Stimulated activated CD8-positive, alpha-beta memory T cell treated with anti-CD3 and anti-CD28 coated beads, Interleukin-4, amount 100 ng/mL, for 4 hours (primary cell): ENCODE results near the gene MICA.
A peak's percentile ranks its signal among the peaks of the same experiment; 100 is the strongest.
"Not testable (repeated sequence)": the region's sequence is repeated elsewhere in the genome, so short reads cannot be mapped to it uniquely, and the experiment has no call there.

Source experiments
- DNase-seq, 2 donors: peaks; one replicate each; pipeline ENCODE4 v3.0.0-alpha.2; 2020; ENCODE audit warnings: low read depth in 2 of 2, low spot score in 1 of 2

MICA gene

DNA sequence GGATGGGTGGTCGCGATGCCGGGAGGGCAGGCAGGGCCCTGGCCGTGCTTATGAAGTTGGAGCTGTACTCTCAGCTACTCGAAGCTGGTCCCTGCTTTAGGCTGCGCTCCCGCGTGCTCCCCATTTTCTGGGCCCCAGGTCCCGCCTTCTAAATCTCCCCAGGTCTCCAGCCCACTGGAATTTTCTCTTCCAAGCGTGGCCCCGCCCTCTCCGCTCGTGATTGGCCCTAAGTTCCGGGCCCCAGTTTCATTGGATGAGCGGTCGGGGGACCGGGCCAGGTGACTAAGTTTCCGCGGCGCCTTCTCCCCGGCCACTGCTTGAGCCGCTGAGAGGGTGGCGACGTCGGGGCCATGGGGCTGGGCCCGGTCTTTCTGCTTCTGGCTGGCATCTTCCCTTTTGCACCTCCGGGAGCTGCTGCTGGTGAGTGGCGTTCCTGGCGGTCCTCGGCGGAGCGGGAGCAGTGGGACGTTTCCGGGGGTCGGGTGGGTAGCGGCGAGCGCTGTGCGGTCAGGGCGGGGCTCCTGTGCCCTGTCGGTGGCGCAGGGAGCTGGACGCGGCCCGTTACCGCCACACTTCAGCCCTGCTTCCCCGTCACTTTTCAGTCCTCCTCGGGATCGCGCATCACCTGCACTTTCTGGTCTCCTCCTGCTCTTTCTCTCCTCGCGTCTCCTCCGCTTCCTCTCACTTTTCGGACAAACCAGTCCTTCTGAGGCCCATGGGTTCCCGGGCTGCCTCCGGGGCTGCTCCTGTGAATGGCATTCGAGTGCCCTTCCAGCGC is at the start of gene MICA:
MICA (plus strand) TSS at position 313 of the 778 bp plus-strand sequence; CDS start at position 351, 38 bp downstream.
- peak; percentile 41 to 53 for DNase-seq

GRCh38 chr6:31354158-31354863 is 49.1 kb upstream of the MICA start:
- no peak for DNase-seq

DNA sequence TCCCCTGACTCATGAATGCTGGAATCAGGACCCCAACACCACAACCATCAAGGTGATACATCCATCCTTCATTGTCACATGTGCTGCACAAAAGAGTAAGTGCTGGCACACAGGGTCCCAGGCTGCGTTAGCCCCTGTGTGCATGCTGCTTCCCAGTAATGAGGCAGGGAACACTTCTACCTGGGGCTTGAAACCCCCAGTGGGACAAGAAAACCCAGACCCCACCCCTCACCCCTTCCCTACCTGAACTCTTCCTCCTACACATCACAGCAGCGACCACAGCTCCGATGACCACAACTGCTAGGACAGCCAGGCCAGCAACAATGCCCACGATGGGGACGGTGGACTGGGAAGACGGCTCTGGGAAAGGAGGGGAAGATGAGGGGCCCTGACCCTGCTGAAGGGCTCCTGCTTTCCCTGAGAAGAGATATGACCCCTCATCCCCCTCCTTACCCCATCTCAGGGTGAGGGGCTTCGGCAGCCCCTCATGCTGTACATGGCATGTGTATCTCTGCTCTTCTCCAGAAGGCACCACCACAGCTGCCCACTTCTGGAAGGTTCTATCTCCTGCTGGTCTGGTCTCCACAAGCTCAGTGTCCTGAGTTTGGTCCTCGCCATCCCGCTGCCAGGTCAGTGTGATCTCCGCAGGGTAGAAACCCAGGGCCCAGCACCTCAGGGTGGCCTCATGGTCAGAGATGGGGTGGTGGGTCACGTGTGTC is 48.4 kb upstream of the MICA start:
- no peak for DNase-seq

DNA sequence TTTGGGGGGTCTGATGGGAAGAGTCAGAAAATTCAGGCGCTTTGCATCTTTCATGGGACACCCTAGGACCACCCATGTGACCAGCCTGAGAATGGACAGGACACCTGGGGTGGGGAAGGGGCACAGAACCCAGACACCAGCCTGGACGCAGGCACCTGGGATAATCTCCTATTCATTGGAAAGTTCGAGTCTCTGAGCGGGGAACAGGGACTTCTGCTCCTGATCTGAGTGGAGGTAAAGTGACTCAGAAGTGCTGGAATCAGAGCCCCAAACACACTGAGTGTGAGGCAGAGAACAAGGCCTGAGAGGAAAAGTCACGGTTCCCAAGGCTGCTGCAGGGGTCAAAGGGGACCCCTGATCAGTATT is 47.8 kb upstream of the MICA start:
- DNase-seq: no peak

- no peak for DNase-seq
Measured at GRCh38 chr6:31356216-31356945, 47.0 kb upstream of the MICA start.

DNA sequence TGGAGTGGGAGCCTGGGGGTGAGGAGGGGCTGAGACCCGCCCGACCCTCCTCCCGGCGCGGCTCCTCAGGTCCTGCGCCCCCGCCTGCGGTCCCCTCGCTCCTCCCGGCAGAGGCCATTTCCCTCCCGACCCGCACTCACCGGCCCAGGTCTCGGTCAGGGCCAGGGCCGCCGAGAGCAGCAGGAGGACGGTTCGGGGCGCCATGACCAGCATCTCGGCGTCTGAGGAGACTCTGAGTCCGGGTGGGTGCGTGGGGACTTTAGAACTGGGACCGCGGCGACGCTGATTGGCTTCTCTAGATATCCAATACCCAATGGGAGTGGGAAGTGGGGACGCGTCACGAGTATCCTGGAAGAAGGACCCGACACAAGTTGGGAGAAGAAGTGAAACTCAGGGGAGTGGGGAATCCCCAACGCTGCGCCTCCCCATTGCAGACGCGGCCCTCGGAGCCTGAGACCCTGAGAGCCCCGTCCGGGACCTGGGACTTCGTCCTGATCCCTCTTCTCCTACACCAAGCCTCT is 46.4 kb upstream of the MICA start, which contains the start of gene HLA-B:
HLA-B (minus strand) TSS at position 234 of the 521 bp plus-strand sequence; CDS start at position 213, 21 bp downstream.
- peak; percentile 44 to 66 for DNase-seq

DNA sequence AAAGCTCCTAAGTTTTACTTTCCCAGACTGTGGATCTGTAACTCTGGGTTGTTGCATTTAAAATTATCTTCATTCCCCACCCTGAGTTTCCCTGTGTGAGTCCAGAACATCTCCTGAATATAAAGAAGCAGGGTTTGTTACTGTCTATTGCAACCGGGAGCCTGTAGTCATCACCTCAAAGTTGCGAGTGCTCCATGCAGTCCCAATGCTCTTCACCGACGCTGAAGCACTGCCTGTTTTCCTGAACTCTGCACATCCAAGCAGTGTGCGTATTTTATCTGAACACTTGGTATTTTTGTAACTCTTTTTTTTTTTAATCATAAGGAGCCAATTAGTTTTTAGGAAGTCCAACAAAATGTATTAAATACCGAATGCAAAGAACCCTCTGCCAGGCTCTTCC is 45.5 kb upstream of the MICA start:
- no peak for DNase-seq

DNA sequence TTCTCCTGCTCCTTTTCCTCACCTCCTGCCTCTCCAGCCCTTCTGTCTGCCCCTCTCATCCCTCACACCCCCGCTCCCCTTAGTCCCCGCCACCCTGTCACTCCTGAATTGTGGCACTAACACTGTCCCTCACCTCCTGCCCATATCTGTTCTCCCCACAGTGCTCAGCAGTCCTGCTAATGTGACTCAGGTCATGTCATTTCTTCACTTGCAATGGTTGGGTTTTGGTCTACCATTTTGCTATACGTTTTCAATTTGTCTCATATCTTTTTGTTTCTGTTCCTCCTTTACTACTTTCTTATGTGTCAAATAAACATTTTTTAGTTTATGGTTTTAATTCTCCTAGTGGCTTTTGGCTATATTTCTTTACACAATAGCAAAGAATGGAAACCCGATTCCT is 45.1 kb upstream of the MICA start:
- DNase-seq: no peak

GRCh38 chr6:31359581-31359980 is 43.8 kb upstream of the MICA start:
- no peak for DNase-seq

DNA sequence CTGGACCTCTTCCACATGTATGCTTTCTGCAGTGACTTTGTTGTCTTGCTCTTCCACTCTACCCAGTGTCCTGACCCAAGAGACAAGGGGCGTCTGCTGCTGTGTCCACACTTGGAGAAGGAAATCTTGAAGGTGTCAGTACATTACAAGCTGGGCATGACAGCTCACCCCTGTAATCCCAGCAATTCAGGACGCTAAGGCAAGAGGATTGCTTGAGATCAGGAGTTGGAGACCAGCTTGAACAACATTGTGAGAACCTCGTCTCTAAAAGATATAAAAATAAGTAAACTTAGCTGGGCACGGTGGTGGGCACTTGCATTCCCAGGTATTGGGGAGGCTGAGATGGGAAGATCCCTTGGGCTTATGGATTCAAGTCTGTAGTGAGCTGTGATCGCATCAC is 40.6 kb upstream of the MICA start:
- DNase-seq: no peak

DNA sequence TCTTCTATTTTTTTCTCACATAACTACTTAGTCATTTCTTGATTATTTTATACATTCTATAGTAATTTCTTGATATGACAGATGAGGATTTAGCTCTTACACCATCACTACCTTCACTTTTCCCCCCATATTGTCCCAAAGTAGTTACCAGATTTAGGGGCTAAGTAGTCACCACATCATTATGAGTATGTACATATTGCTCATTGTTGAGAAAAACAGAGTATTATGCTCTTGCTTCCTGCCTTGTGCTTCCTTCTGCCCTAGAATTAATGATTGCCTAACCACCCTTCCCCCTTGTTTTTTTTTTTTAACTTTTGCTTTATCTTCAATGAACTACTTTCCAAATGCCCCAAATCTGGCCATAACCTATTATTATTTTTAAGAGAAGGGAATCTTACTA is 39.6 kb upstream of the MICA start:
- DNase-seq: no peak

- no peak for DNase-seq
Measured at GRCh38 chr6:31365864-31366263, 37.5 kb upstream of the MICA start.

- DNase-seq: peak; percentile 60 to 83
Measured at GRCh38 chr6:31366693-31367470, 36.5 kb upstream of the MICA start.

DNA sequence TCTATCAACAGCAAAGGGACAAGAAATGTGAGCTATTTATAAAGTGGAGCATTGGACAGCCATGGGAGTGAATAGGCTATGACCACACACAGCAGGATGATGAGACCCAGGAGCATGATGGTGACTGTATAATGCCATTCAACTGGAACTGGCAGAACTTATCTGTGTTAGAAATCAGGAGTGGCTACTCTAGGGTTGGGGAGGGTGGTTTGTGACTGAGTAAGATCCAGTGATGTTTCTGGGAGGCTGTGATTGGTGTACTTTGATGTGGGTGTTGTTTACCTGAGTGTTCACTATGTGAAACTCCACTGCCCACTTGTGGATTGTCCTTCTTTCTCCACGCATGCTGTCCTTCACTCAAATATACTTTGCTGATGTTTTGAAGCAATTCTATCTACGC is 34.9 kb upstream of the MICA start:
- no peak for DNase-seq

GRCh38 chr6:31374118-31374517 is 29.3 kb upstream of the MICA start:
- not testable (repeated sequence) for DNase-seq

DNA sequence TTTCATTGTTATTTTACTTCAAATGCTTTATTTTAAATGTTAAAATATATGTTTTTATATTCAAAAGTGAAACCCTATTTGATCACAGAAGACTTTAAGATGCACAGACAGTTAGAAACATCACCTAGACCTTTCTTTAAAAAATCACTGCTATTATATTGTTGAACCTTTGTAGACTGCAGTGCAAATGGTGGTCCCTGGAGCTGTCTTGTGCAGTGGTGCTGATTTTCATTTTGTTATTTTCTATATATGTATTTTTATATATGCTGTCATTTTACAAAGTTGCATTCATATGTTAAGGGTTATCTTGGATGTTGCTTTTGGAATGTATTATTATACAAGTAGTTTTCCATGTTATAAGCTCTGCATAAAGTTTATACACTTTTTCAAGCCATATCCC is 27.7 kb upstream of the MICA start:
- no peak for DNase-seq

- no peak for DNase-seq
Measured at GRCh38 chr6:31377029-31377428, 26.4 kb upstream of the MICA start.

DNA sequence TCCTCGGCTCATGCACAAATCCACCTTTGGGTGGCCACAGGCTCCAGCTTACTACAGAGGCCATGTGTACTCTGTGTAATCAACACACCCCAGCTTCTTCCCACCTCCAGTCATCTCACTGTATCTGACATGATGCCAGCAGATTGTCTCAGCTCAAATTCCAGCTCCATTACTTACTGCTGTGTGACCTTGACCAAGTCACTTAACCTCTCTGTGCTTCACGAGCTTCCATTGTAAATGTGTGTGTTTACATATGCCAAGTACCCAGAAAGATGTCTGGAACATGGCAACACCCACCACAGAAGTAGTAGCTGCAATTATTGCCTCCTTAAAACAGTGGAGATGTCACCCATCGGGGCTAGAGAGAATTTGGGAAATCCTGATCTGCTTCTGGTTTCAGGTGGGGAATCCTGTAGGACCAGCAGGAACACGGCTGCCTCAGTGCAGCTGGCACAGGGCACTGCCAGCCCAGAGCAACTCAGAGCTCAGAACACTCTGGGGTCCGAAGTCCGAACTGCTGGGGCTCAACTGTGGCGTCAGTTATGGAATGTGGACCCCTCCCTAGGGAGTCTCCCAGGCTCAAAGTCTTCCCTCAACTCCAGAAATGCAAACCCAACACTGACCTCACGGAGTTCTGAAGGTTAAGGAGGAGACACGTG is 25.2 kb upstream of the MICA start:
- DNase-seq: no peak

DNA sequence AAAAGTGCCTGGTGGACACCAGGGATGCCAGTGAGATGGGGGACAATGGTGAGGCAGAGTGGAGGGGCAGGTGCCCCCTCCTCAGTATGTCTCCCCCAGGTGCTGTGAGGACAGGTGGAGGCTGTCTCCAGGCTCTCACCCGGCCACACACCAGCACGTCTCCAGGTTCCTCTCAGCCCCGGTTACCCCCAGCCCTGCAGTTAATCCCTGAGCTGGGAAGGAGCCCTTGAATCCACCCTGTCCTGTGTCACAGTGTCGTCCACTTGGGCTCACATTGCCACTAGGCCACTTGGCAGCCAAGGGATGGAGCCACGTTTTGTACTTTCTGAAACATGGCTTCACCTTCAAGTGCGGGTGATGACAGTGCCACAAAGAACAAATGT is 24.7 kb upstream of the MICA start:
- no peak for DNase-seq

DNA sequence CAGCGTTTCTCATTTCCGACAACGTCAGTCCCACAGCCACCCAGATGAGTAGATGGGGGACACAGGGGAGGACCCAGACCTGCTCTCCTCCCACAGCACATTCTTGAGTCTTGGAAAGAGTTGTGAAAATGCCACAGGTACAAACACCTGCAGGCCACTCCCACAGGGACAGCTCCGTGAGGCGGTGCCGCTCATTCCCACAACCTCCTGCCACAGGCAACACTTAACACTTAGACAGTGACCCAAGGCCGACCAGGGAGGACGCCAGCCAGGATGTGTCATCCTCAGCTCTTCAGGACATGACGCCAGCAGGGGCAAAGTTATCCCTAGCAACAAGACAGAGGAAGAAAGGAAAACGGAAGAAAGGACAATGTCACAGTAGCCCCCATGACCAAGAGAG is 23.5 kb upstream of the MICA start:
- no peak for DNase-seq
